B cell (primary cell): ENCODE results near the gene KIAA1191. TPM values are rescaled to one million over a fixed set of nuclear protein-coding genes. Genes with fewer than 3 reads are reported as not detected.

ENCODE experiments used
- ATAC-seq: fragments of 200-7000 bp; cut with Tn5 transposase; one replicate; pipeline ENCODE4 v1.10.0; 2021; ENCODE audit warnings: low read depth, mild to moderate bottlenecking, moderate number of reproducible peaks, moderate library complexity
- CTCF ChIA-PET: fragments of 350-600 bp; sonication (Branson Sonifier 250); formaldehyde crosslinking; loops from one replicate; lab custom pipeline; 2021; ENCODE audit warnings: antibody characterized with exemption, inconsistent platforms; lab: Charles Lee
- POLR2A ChIA-PET: fragments of 350-600 bp; sonication (Branson Sonifier 250); formaldehyde crosslinking; loops from one replicate; lab custom pipeline; 2021; ENCODE audit warnings: antibody characterized with exemption; lab: Charles Lee
- DNase-seq: peaks from one replicate; pipeline ENCODE4 v3.0.0; 2013
- H2AFZ ChIP-seq: 2 replicates; pipeline ENCODE4 v1.6.1; 2012; ENCODE audit warnings: mild to moderate bottlenecking, low read depth, low read length; ENCODE audit not compliant: insufficient read depth, poor library complexity, severe bottlenecking
- H3K27ac ChIP-seq, 2 donors: 1 replicate in 1 of 2; 2 replicates in 1 of 2; pipeline ENCODE4 v1.5.1; 2012 to 2013; ENCODE audit warnings: low read length in 2 of 2, mild to moderate bottlenecking in 2 of 2, moderate library complexity in 1 of 2
- H3K27me3 ChIP-seq, 4 experiments: fragments of 200-600 bp in 1 of 4; sonication (generic) in 1 of 4; replicated peaks in 1 of 4; 1 replicate in 2 of 4; 2 replicates in 2 of 4; pipeline versions ENCODE4 v1.6.1 to v1.7.0; 2013 to 2016; ENCODE audit warnings: low read length in 3 of 4, mild to moderate bottlenecking in 2 of 4, mixed read lengths in 1 of 4, moderate library complexity in 1 of 4; ENCODE audit not compliant: insufficient read depth in 4 of 4, control insufficient read depth in 3 of 4; ENCODE audit errors: control extremely low read depth in 1 of 4
- H3K36me3 ChIP-seq, 2 experiments: replicated peaks in 1 of 2; 1 replicate in 1 of 2; 2 replicates in 1 of 2; pipeline versions ENCODE4 v1.6.1 to v1.7.1; 2013; ENCODE audit warnings: low read length in 1 of 2; ENCODE audit not compliant: insufficient read depth in 2 of 2, control insufficient read depth in 1 of 2; ENCODE audit errors: control extremely low read depth in 1 of 2, extremely low read depth in 1 of 2
- H3K4me1 ChIP-seq, 2 donors: fragments of 200-600 bp in 1 of 2; sonication (generic) in 1 of 2; 1 replicate in 1 of 2; 2 replicates in 1 of 2; pipeline versions ENCODE4 v1.5.1 to v1.6.1; 2013 to 2017; ENCODE audit warnings: low read length in 2 of 2; ENCODE audit not compliant: control insufficient read depth in 2 of 2, insufficient read depth in 2 of 2
- H3K4me2 ChIP-seq: replicated peaks from 2 replicates; pipeline ENCODE3; 2012; ENCODE audit warnings: mild to moderate bottlenecking, low read depth, low read length; ENCODE audit not compliant: poor library complexity, severe bottlenecking
- H3K4me3 ChIP-seq, 5 experiments: fragments of 200-600 bp in 1 of 5; sonication (generic) in 1 of 5; 1 replicate in 3 of 5; 2 replicates in 2 of 5; pipeline versions ENCODE4 v1.5.1 to v1.7.0; 2011 to 2016; ENCODE audit warnings: low read length in 4 of 5, mild to moderate bottlenecking in 4 of 5, low read depth in 2 of 5, control low read depth in 1 of 5, moderate library complexity in 1 of 5; ENCODE audit not compliant: insufficient read depth in 1 of 5; ENCODE audit errors: control extremely low read depth in 1 of 5, extremely low read depth in 1 of 5
- H3K79me2 ChIP-seq: fragments of 200-600 bp; sonication (generic); one replicate; pipeline ENCODE4 v1.6.0; 2016; ENCODE audit warnings: low read length; ENCODE audit not compliant: control insufficient read depth, insufficient read depth
- H3K9ac ChIP-seq: fragments of 200-600 bp; sonication (generic); 2 replicates; pipeline ENCODE4 v1.6.1; 2017; ENCODE audit warnings: mild to moderate bottlenecking, low read length, moderate library complexity
- H3K9me3 ChIP-seq, 3 donors: one replicate each; pipeline versions ENCODE4 v1.6.1 to v1.7.1; 2013; ENCODE audit warnings: low read length in 2 of 3; ENCODE audit not compliant: control insufficient read depth in 2 of 3, insufficient read depth in 1 of 3; ENCODE audit errors: control extremely low read depth in 1 of 3
- H4K20me1 ChIP-seq: 2 replicates; pipeline ENCODE4 v1.6.0; 2012; ENCODE audit warnings: mild to moderate bottlenecking, low read length; ENCODE audit not compliant: insufficient read depth, control insufficient read depth, poor library complexity, severe bottlenecking
- H3K27ac Mint-ChIP-seq: one replicate; pipeline ENCODE4 v1.8.0; 2021; ENCODE audit warnings: mixed read lengths
- H3K27me3 Mint-ChIP-seq: one replicate; pipeline ENCODE4 v1.8.0; 2021; ENCODE audit warnings: mixed read lengths
- H3K4me1 Mint-ChIP-seq: one replicate; pipeline ENCODE4 v1.8.0; 2021; ENCODE audit warnings: mixed read lengths
- H3K4me3 Mint-ChIP-seq: one replicate; pipeline ENCODE4 v1.8.0; 2021; ENCODE audit warnings: mixed read lengths
- H3K9me3 Mint-ChIP-seq: one replicate; pipeline ENCODE4 v1.8.0; 2022; ENCODE audit warnings: mixed read lengths; ENCODE audit not compliant: insufficient read depth
- CTCF ChIP-seq: fragments of 200-600 bp; IDR thresholded peaks from one replicate; pipeline ENCODE4 v1.8.0; 2022; ENCODE audit warnings: antibody characterized with exemption, mild to moderate bottlenecking
- EZH2 ChIP-seq: IDR thresholded peaks from 2 replicates; pipeline ENCODE4 v1.6.1; 2012; ENCODE audit warnings: borderline replicate concordance, low read depth, mild to moderate bottlenecking, moderate library complexity, low read length; ENCODE audit not compliant: insufficient read depth, poor library complexity, severe bottlenecking
- WGBS: methylation state at CpG from one replicate; pipeline ENCODE4 v1.1.5; 2013; ENCODE audit warnings: missing lambda C conversion rate; ENCODE audit not compliant: insufficient coverage; 5-methylcytosine and 5-hydroxymethylcytosine counted together
- intact Hi-C: fragments of 100-400 bp; cut with micrococcal nuclease; formaldehyde crosslinking; loops from one replicate; pipeline ENCODE4 v1.10.0; 2022
- polyA minus RNA-seq: library from RNA; depleted of rRNA, polyadenylated mRNA; stranded (reverse); fragments of >200 nt; gene quantifications from 2 replicates; pipeline ENCODE4 v1.2.3, GENCODE V29; 2012
- polyA plus RNA-seq: library from polyadenylated mRNA; depleted of rRNA; stranded (reverse); fragments of >200 nt; gene quantifications from 2 replicates; pipeline ENCODE4 v1.2.3, GENCODE V29; 2012
- total RNA-seq, 2 donors: library from RNA; stranded (reverse); fragments of 120-200 nt in 1 of 2; gene quantifications; 1 replicate in 1 of 2; 2 replicates in 1 of 2; pipeline versions ENCODE4 v1.2.3 to v1.2.4, GENCODE V29; 2013 to 2022

KIAA1191 gene
- total RNA-seq = 82.9 and 88.1 TPM in 2 replicates
- 45.0 TPM for total RNA-seq (2013)
- 43.6 and 61.2 TPM in 2 replicates for polyA plus RNA-seq
- polyA minus RNA-seq = 48.0 and 52.0 TPM in 2 replicates

GRCh38 chr5:176361437-176362232 lies at the start of gene KIAA1191:
TSS of gene KIAA1191 (minus strand) at chr5:176361764. CDS start at chr5:176359508, 2,256 bp downstream.
- POLR2A ChIA-PET = interaction anchor here (0.6 to 1.7 kb wide), 8 partner anchors 9 to 1065 kb away, joined by 3 to 11 read pairs (median 3); partner anchors contain the start of genes HIGD2A, NOP16 and RNF44
- 0% methylated on average over 43 of the region's 56 CpGs for WGBS
- DNase-seq (peak; percentile 96), ATAC-seq (peak; percentile 87)
- Mint-ChIP-seq H3K9me3 (no peaks in the 10 kb centered on the region), H3K4me1 (peaks cover 42% of the 10 kb centered on the region), H3K27ac (peak within 1 kb of the TSS; percentile 98), H3K4me3 (peak within 1 kb of the TSS; percentile 98), H3K27me3 (no peaks in the 10 kb centered on the region)
- H3K4me2 ChIP-seq = peak within 1 kb of the TSS; percentile 85
- H3K79me2 ChIP-seq = peaks cover 45% of the 10 kb centered on the region
- intact Hi-C loops = loop anchor here (1.0 to 5.0 kb wide), 6 partner anchors 28 to 181 kb away; partner anchors contain the start of genes CLTB, FAF2, RNF44 and SIMC1
- peak within 1 kb of the TSS; percentile 77 to 92 for H3K27ac ChIP-seq
- H3K4me1 ChIP-seq = peaks cover 21 to 36% of the 10 kb centered on the region in 2 donors
- peaks cover 0 to 11% of the 10 kb centered on the region in 2 experiments for H3K36me3 ChIP-seq
- CTCF ChIA-PET = interaction anchor here (0.7 to 3.4 kb wide), 14 partner anchors 9 to 827 kb away, joined by 3 to 15 read pairs (median 4); partner anchors contain the start of genes CLTB, FAF2 and RNF44
- H3K4me3 ChIP-seq = peak within 1 kb of the TSS; percentile 47 to 94 (median 82)
- H4K20me1 ChIP-seq = peaks cover 19% of the 10 kb centered on the region
- no peaks in the 10 kb centered on the region for H3K9me3 ChIP-seq
- H3K27me3 ChIP-seq = no peaks in the 10 kb centered on the region
- H3K9ac ChIP-seq = peak within 1 kb of the TSS; percentile 96
- TF ChIP-seq EZH2 (no peak), CTCF (peak; percentile 31)
- peak within 1 kb of the TSS; percentile 88 for H2AFZ ChIP-seq
